Right atrium auricular region (tissue), 2 donors: ENCODE data around the gene FANCM. TPM values are rescaled to one million over a fixed set of nuclear protein-coding genes. Genes with fewer than 3 reads are reported as not detected.
A peak's percentile ranks its signal among the peaks of the same experiment; 100 is the strongest.

ENCODE experiments used
- DNase-seq: peaks from one replicate; pipeline ENCODE4 v3.0.0-alpha.2; 2019; ENCODE audit warnings: low spot score
- H3K27ac ChIP-seq, 2 donors: fragments of 200-600 bp; sonication (generic); 1 replicate in 1 of 2; 2 replicates in 1 of 2; pipeline ENCODE4 v1.5.1; 2016 to 2019
- H3K27me3 ChIP-seq, 2 donors: fragments of 200-600 bp; sonication (generic); one replicate each; pipeline versions ENCODE4 v1.5.1 to v1.6.0; 2017 to 2019
- H3K36me3 ChIP-seq: fragments of 200-600 bp; sonication (generic); one replicate; pipeline ENCODE4 v1.5.1; 2016
- H3K4me1 ChIP-seq, 2 donors: fragments of 200-600 bp; sonication (generic); one replicate each; pipeline versions ENCODE4 v1.5.1 to v1.6.0; 2017 to 2019
- H3K4me3 ChIP-seq, 2 donors: fragments of 200-600 bp; sonication (generic); 1 replicate in 1 of 2; 2 replicates in 1 of 2; pipeline ENCODE4 v1.5.1; 2017 to 2019; ENCODE audit warnings: mild to moderate bottlenecking in 1 of 2, moderate library complexity in 1 of 2
- H3K9me3 ChIP-seq, 2 donors: fragments of 200-600 bp; sonication (generic); one replicate each; pipeline ENCODE4 v1.5.1; 2019
- CTCF ChIP-seq, 2 donors: fragments of 200-600 bp; sonication (generic); IDR thresholded peaks; one replicate each; pipeline ENCODE4 v1.5.1; 2019; ENCODE audit warnings: antibody characterized with exemption in 2 of 2
- total RNA-seq, 2 donors: library from RNA; depleted of rRNA; stranded (reverse); fragments of >200 nt; gene quantifications; one replicate each; pipeline ENCODE4 v1.1.0, GENCODE V29; 2016

Gene FANCM
- 1 to 10 TPM; 1.9 to 3.9 TPM for total RNA-seq

- TF ChIP-seq CTCF (IDR thresholded peaks at IDR 0.05), result no peak
- no peaks in the 10 kb centered on the region for H3K27me3 ChIP-seq
- peaks cover 0 to 34% of the 10 kb centered on the region in 2 donors for H3K4me1 ChIP-seq
These were observed at the start of gene FANCM for GRCh38 chr14:45135659-45136395. TSS of gene FANCM (plus strand) at chr14:45135930. CDS start at chr14:45136032, 102 bp downstream.

GRCh38 chr14:45089813-45090212 lies 45.9 kb upstream of the FANCM start:
- Histone ChIP-seq H3K9me3 (no peaks in the 10 kb centered on the region), H3K36me3 (no peaks in the 10 kb centered on the region), H3K4me1 (peaks cover 0 to 29% of the 10 kb centered on the region in 2 donors), H3K4me3 (no peak overlapping the region), H3K27me3 (no peaks in the 10 kb centered on the region), H3K27ac (no peak overlapping the region)
- TF ChIP-seq CTCF (IDR thresholded peaks at IDR 0.05), result no peak
- DNase-seq, result no peak

More at GRCh38 chr14:45135659-45136395, at the start of gene FANCM:
- H3K4me3 ChIP-seq, result peak within 1 kb of the TSS; percentile 67 to 70
- peak; percentile 96 for DNase-seq
- peak within 1 kb of the TSS; percentile 84 to 86 for H3K27ac ChIP-seq
- no peaks in the 10 kb centered on the region for H3K9me3 ChIP-seq
- no peaks in the 10 kb centered on the region for H3K36me3 ChIP-seq

GRCh38 chr14:45091710-45092109 lies 44.0 kb upstream of the FANCM start:
- no peaks in the 10 kb centered on the region for H3K9me3 ChIP-seq
- H3K4me3 ChIP-seq, result no peak overlapping the region
- H3K4me1 ChIP-seq, result peaks cover 0 to 11% of the 10 kb centered on the region in 2 donors
- no peaks in the 10 kb centered on the region for H3K27me3 ChIP-seq
- DNase-seq, result no peak
- peaks cover 7% of the 10 kb centered on the region for H3K36me3 ChIP-seq
- no peak for TF ChIP-seq CTCF (IDR thresholded peaks at IDR 0.05)
- H3K27ac ChIP-seq, result no peak overlapping the region

- no peak overlapping the region for H3K27ac ChIP-seq
- no peaks in the 10 kb centered on the region for H3K9me3 ChIP-seq
- H3K36me3 ChIP-seq, result peaks cover 28% of the 10 kb centered on the region
- peaks cover 0 to 5% of the 10 kb centered on the region in 2 donors for H3K4me1 ChIP-seq
- H3K4me3 ChIP-seq, result no peak overlapping the region
- DNase-seq, result no peak
- H3K27me3 ChIP-seq, result no peaks in the 10 kb centered on the region
- no peak for TF ChIP-seq CTCF (IDR thresholded peaks at IDR 0.05)
These were observed 41.5 kb upstream of the FANCM start for GRCh38 chr14:45094275-45094674.

GRCh38 chr14:45095143-45095542 lies 40.6 kb upstream of the FANCM start:
- H3K27ac ChIP-seq, result no peak overlapping the region
- TF ChIP-seq CTCF (IDR thresholded peaks at IDR 0.05), result no peak
- H3K4me1 ChIP-seq, result peaks cover 0 to 5% of the 10 kb centered on the region in 2 donors
- no peaks in the 10 kb centered on the region for H3K9me3 ChIP-seq
- H3K4me3 ChIP-seq, result no peak overlapping the region
- no peaks in the 10 kb centered on the region for H3K27me3 ChIP-seq
- DNase-seq, result no peak
- peaks cover 37% of the 10 kb centered on the region for H3K36me3 ChIP-seq
